Fibroblast of pulmonary artery (primary cell): ENCODE data around the gene SLC6A4.

Experiments used
- DNase-seq: peaks from one replicate; pipeline ENCODE4 v3.0.0-alpha.2; 2010; ENCODE audit warnings: low read depth
- H3K4me3 ChIP-seq: replicated peaks from 2 replicates; pipeline ENCODE4 v1.5.1; 2011; ENCODE audit warnings: low read depth, mild to moderate bottlenecking, control low read depth, low read length, moderate library complexity
- TF ChIP-seq, protein P1 (sequence below): IDR thresholded peaks from 2 replicates; pipeline ENCODE4 v1.5.1; 2011; ENCODE audit warnings: mild to moderate bottlenecking, control low read depth, low read length, inconsistent platforms; ENCODE audit errors: missing control alignments

Gene SLC6A4

DNA sequence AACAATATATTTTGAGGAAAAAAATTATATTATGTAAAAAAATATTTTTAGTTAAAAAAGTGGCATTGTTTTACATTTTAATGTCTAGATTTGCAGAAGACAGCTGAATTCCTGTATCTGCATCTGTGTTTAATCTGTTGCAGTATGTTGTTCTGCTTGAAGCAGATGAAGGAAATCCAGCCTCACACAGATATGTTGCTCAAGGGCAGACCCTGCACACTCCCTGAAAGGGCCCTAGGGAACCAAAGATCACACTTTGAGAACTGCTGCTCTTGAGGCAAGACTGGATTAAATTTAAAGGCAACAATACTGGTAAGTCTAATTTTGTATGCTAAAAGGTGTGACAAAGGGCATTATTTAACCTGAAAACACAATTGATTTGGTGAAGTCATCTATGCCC, 16.4 kb upstream of the SLC6A4 start:
- TF ChIP-seq, protein P1, sequence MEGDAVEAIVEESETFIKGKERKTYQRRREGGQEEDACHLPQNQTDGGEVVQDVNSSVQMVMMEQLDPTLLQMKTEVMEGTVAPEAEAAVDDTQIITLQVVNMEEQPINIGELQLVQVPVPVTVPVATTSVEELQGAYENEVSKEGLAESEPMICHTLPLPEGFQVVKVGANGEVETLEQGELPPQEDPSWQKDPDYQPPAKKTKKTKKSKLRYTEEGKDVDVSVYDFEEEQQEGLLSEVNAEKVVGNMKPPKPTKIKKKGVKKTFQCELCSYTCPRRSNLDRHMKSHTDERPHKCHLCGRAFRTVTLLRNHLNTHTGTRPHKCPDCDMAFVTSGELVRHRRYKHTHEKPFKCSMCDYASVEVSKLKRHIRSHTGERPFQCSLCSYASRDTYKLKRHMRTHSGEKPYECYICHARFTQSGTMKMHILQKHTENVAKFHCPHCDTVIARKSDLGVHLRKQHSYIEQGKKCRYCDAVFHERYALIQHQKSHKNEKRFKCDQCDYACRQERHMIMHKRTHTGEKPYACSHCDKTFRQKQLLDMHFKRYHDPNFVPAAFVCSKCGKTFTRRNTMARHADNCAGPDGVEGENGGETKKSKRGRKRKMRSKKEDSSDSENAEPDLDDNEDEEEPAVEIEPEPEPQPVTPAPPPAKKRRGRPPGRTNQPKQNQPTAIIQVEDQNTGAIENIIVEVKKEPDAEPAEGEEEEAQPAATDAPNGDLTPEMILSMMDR: no peak
- no peak overlapping the region for H3K4me3 ChIP-seq
- no peak for DNase-seq

DNA sequence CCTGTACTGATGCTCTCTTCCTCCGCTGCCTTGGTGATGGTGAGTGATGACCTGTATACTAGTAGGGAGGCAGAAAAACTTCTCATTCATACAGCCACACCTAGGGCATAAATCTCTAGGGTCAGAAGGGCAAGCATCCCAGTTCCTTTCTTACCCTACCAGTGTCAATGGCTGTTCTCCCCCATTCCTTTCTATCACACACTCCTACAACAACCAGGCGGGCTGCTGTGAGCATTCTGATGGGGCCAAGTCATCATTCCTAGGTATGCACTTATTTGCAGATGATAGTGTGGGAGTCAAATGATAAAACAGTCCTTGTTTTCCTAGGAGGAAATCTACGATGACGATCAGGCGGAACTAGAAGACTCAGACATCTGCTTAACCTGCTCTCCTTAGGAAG, 14.0 kb upstream of the SLC6A4 start:
- TF ChIP-seq, protein P1: no peak
- peak; percentile 21 for DNase-seq
- H3K4me3 ChIP-seq: no peak overlapping the region

DNA sequence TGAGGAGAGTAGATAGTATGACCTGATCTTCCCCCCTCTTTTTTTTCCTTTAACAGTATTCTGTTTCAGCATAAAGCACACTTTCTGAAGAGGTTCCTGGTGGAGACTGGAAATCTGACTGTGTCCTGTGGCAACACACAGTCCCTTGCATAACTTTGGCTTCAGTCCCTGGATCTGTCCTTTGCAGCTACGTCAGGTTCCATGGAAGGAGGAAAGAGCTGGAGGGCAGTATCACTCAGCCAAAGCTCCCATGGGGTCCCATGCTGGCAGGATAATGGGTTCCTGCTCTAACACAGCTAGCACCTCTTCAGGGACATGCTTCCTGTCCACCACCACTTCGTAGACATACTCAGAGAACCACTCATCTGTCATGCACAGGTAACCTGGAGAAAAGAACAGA, 13.3 kb upstream of the SLC6A4 start:
- TF ChIP-seq, protein P1: no peak
- DNase-seq: peak; percentile 50
- H3K4me3 ChIP-seq: no peak overlapping the region

DNA sequence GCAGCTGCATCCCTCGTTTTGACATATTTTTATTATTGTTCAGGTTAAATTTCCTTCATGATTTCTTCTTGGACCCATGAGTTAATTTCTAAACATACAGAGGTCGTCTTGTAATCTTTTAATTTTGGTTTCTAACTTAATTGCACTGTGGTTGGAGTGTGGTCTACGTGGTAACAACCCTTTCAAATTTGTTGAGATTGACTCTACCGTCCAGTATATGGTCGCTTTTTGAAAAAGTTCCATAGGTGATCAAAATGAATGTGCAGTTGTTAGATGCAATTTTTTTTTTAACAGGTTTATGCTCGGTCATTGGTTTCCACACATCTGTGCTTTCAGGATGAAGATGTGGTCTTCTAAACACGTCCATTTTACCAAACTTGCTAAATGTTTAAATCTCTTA, 11.0 kb upstream of the SLC6A4 start:
- DNase-seq: no peak
- TF ChIP-seq, protein P1: no peak

DNA sequence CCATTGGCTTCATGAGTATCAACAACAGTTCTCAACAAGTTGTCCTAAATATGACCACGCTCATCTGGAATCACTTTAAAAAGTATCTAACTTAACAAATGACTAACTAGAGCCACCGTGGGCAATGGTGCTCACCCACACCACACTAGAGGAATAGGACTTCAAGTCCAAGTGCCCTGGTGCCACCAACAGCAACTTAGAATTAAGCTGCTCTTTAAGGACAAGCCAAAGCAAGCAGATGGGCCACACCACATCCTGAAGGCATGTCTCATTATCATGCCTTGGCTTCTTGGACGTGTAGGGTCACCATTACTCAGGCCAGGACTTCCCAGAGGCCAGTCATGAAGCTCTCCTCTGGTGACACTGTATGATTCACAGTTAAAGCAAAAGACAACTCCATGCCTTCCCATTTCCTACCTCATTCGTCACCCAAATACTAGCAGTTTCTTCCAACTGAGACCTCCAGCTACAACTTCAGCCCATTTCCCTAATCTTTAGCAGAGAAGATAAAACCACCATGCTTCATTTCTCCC, 9.4 kb upstream of the SLC6A4 start:
- peak; percentile 21 for DNase-seq
- H3K4me3 ChIP-seq: no peak overlapping the region
- TF ChIP-seq, protein P1: no peak

More for the DNA sequence above, 11.0 kb upstream of the SLC6A4 start:
- H3K4me3 ChIP-seq: no peak overlapping the region

DNA sequence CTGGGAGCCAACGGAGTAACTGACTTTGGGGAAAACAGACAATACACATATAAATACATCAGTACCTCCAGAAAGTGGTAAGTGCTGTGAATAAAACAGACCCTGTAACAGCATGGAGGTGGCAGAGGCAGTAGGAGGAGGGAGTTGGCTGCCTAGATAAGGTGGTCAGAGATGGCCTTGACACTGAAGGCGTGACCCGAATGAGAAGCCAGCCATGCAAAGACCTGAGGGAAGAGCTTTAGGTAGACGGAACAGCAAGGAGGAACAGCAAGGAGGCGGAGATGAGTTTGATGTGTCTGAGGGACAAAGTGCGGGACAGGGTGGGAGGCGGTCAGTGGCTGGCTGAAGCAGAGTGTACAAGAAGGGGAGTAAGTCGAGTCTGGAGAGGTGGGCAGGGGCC, 8.1 kb upstream of the SLC6A4 start:
- TF ChIP-seq, protein P1: no peak
- no peak for DNase-seq
- H3K4me3 ChIP-seq: no peak overlapping the region

DNA sequence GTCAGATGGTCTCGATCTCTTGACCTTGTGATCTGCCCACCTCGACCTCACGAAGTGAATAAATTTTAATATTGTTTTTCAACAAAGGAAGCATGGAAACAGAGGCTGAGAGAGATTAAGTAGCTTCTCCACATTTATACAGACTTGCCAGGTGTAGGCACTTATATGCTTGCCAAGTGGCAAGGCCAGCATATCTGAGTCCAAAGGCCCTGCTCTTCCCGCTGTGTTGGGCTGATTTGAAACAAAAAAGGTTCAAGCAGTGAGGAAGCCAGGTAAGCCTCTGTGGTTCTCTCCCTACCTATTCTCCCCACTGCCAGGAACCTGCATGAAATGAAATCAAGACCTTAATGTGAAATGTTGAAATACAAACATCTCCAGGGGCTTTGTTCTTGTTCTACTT, 7.5 kb upstream of the SLC6A4 start:
- H3K4me3 ChIP-seq: no peak overlapping the region
- no peak for DNase-seq
- TF ChIP-seq, protein P1: no peak
